Stimulated activated naive B cell treated with anti-CD40 and anti-IgM and Interleukin-4, amounts not matched to agents 10 μg/mL and 1 μg/mL and 100 μg/mL, for 72 hours (primary cell): ENCODE data around the gene MOSPD3.
A peak's percentile ranks its signal among the peaks of the same experiment; 100 is the strongest.

Source experiments
- ATAC-seq, 2 donors: fragments of 150-1000 bp; cut with Tn5 transposase; replicated peaks; 2 replicates each; pipeline ENCODE4 v1.10.0; 2021; ENCODE audit warnings: moderate library complexity in 1 of 2
- DNase-seq: peaks from one replicate; pipeline ENCODE4 v3.0.0; 2021
- H3K27ac Mint-ChIP-seq: one replicate; pipeline ENCODE4 v1.8.0; 2022; ENCODE audit warnings: mild to moderate bottlenecking, mixed read lengths
- H3K27me3 Mint-ChIP-seq, 2 donors: one replicate each; pipeline ENCODE4 v1.8.0; 2022; ENCODE audit warnings: mixed read lengths in 2 of 2
- H3K36me3 Mint-ChIP-seq, 2 donors: one replicate each; pipeline ENCODE4 v1.8.0; 2022; ENCODE audit warnings: mixed read lengths in 2 of 2, mild to moderate bottlenecking in 1 of 2
- H3K4me1 Mint-ChIP-seq, 2 donors: one replicate each; pipeline ENCODE4 v1.8.0; 2022; ENCODE audit warnings: mixed read lengths in 2 of 2, mild to moderate bottlenecking in 1 of 2
- H3K4me3 Mint-ChIP-seq, 2 donors: one replicate each; pipeline ENCODE4 v1.8.0; 2022; ENCODE audit warnings: mild to moderate bottlenecking in 2 of 2, mixed read lengths in 2 of 2, moderate library complexity in 1 of 2
- H3K9me3 Mint-ChIP-seq, 2 donors: one replicate each; pipeline ENCODE4 v1.8.0; 2022; ENCODE audit warnings: mixed read lengths in 2 of 2, mild to moderate bottlenecking in 1 of 2

MOSPD3 gene

DNA sequence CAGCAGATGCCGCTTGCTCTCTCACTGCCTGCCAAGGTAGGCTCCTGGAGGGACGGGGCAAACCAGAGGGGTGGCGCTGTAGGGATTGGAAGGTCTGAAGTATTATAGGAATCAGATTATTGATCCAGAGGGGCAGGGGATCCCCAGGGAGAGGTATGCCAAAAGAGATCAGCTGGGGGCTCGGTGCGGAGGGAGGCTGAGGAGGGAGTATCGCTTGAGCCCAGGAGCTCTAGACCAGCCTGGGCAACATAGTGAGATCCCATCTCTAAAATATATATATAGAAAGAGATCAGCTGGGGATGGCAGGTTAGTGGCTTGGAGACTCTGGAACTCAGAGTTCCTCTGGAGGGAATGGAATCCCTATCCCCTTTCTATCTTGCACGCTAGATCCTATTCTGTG is 17.2 kb upstream of the MOSPD3 start:
- H3K4me3 Mint-ChIP-seq = no peak overlapping the region

GRCh38 chr7:100598425-100598824 is 13.9 kb upstream of the MOSPD3 start:
- Mint-ChIP-seq H3K4me3 (no peak overlapping the region), H3K9me3 (no peaks in the 10 kb centered on the region), H3K36me3 (no peaks in the 10 kb centered on the region), H3K27ac (no peak overlapping the region), H3K27me3 (peaks cover 6 to 11% of the 10 kb centered on the region in 2 donors), H3K4me1 (peaks cover under 1 to 3% of the 10 kb centered on the region in 2 donors)
- ATAC-seq = no peak
- no peak for DNase-seq

More for the DNA sequence above, 17.2 kb upstream of the MOSPD3 start:
- DNase-seq (no peak), ATAC-seq (no peak)
- Mint-ChIP-seq H3K9me3 (no peaks in the 10 kb centered on the region), H3K36me3 (no peaks in the 10 kb centered on the region), H3K27me3 (peaks cover 20 to 23% of the 10 kb centered on the region in 2 donors), H3K4me1 (peaks cover 0 to 5% of the 10 kb centered on the region in 2 donors), H3K27ac (no peak overlapping the region)

DNA sequence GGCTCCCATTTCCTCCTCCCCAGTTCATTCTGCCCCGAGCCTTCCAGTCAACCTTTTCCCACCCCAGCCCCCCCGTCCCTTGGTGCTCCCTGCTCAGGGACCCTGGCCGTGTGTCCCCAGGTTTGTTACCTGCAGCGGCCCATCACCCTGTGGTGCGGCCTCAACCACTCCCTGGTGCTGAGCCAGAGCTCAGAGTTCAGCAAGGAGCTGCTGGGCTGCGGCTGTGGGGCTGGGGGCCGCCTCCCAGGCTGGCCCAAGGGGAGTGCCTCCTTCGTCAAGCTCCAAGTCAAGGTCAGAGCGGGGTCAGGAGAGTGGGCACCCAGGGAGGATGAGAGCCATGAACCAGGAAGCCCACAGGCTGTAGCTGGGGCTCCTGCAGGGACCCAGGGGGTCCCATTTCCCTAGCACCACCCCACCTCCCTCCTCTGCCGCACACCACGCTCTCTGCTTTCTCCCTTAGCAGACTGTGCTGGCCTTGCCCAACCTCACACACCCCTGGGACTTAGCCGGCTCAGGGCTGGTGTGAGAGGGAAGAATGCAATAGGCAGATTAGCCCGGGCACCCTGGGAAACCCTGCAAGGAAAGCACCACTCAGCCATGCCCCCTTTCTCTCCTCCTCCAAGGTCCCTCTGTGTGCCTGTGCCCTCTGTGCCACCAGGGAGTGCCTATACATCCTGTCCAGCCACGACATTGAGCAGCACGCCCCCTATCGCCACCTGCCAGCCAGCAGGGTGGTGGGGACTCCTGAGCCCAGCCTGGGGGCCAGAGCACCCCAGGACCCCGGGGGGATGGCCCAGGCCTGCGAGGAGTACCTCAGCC is 12.2 kb upstream of the MOSPD3 start:
- no peaks in the 10 kb centered on the region for H3K9me3 Mint-ChIP-seq
- H3K27me3 Mint-ChIP-seq = peaks cover 0 to 2% of the 10 kb centered on the region in 2 donors
- peaks cover 10 to 15% of the 10 kb centered on the region in 2 donors for H3K4me1 Mint-ChIP-seq
- H3K36me3 Mint-ChIP-seq = no peaks in the 10 kb centered on the region
- no peak overlapping the region for H3K27ac Mint-ChIP-seq
- no peak overlapping the region for H3K4me3 Mint-ChIP-seq
- DNase-seq (no peak), ATAC-seq (no peak)

DNA sequence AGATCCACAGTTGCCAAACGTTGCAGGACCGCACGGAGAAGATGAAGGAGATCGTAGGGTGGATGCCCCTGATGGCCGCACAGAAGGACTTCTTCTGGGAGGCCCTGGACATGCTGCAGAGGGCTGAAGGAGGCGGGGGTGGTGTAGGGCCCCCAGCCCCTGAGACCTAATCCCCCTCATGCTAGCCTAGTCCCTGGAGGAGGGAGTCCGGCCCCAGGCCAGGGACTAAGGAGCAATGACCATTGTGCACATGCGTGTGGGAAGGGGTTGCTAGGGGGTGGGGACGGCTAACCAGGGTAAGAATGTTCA is 11.7 kb upstream of the MOSPD3 start:
- no peak overlapping the region for H3K4me3 Mint-ChIP-seq
- no peaks in the 10 kb centered on the region for H3K36me3 Mint-ChIP-seq
- H3K9me3 Mint-ChIP-seq = no peaks in the 10 kb centered on the region
- ATAC-seq (no peak), DNase-seq (no peak)
- H3K27me3 Mint-ChIP-seq = peaks cover 0 to 4% of the 10 kb centered on the region in 2 donors
- H3K27ac Mint-ChIP-seq = no peak overlapping the region
- peaks cover 16 to 21% of the 10 kb centered on the region in 2 donors for H3K4me1 Mint-ChIP-seq

GRCh38 chr7:100602889-100603725 is 9.2 kb upstream of the MOSPD3 start:
- Mint-ChIP-seq H3K4me1 (peaks cover 18 to 23% of the 10 kb centered on the region in 2 donors), H3K9me3 (no peaks in the 10 kb centered on the region), H3K27me3 (peaks cover 0 to 5% of the 10 kb centered on the region in 2 donors), H3K36me3 (no peaks in the 10 kb centered on the region), H3K27ac (no peak overlapping the region), H3K4me3 (peak overlapping the region; percentile 85 to 86)
- ATAC-seq (no peak), DNase-seq (no peak)

GRCh38 chr7:100603726-100604027 is 8.7 kb upstream of the MOSPD3 start:
- H3K9me3 Mint-ChIP-seq = no peaks in the 10 kb centered on the region
- DNase-seq = no peak
- peaks cover 0 to 5% of the 10 kb centered on the region in 2 donors for H3K27me3 Mint-ChIP-seq
- H3K36me3 Mint-ChIP-seq = no peaks in the 10 kb centered on the region
- H3K27ac Mint-ChIP-seq = peak overlapping the region; percentile 59
- H3K4me1 Mint-ChIP-seq = peaks cover 18 to 23% of the 10 kb centered on the region in 2 donors
- peak in 1 of 2 donors; percentile 17 for ATAC-seq
- peak overlapping the region; percentile 85 to 86 for H3K4me3 Mint-ChIP-seq

GRCh38 chr7:100604028-100604975 is 8.0 kb upstream of the MOSPD3 start:
- ATAC-seq = peak; percentile 76
- no peaks in the 10 kb centered on the region for H3K9me3 Mint-ChIP-seq
- H3K27ac Mint-ChIP-seq = peak overlapping the region; percentile 59
- peaks cover 18 to 23% of the 10 kb centered on the region in 2 donors for H3K4me1 Mint-ChIP-seq
- peak overlapping the region; percentile 85 to 86 for H3K4me3 Mint-ChIP-seq
- H3K36me3 Mint-ChIP-seq = no peaks in the 10 kb centered on the region
- peaks cover 0 to 5% of the 10 kb centered on the region in 2 donors for H3K27me3 Mint-ChIP-seq
- peak; percentile 54 for DNase-seq

DNA sequence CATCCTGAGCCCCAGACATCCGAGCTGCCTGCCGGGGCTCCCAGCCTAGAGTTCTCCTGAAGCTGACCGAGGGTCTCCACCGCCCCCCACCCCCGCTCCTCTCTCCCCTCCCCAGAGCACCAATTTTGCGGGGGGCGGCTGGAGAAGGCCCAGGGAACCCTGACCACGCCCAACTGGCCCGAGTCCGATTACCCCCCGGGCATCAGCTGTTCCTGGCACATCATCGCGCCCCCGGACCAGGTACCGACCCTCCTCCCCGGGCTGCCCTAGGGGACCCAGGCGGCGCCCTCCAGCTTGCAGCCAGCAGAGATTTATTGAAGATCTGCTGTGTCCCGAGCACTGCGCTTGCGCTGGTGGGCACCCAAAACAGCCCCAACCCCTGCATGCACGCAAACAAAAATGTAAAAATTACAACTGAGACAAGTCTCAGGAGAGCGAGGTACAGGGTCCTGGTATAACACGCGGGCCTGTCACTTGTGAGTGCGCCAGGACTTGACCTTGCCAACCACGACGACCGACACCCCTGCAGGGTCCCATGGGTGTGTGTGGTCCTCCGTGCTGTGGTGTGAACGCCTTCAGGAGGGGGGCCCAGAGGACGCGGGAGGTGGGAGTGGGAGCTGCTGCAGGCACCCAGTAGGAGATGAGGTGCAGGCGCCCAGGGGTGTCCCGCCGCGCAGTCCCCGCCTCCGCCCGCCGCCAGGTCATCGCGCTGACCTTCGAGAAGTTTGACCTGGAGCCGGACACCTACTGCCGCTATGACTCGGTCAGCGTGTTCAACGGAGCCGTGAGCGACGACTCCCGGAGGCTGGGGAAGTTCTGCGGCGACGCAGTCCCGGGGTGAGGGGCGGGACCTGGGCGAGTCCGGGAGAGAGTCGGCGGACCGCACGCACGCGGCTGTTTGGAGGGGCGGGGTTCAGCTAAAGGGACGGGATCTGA is 7.1 kb upstream of the MOSPD3 start:
- peak; percentile 11 for DNase-seq
- H3K4me1 Mint-ChIP-seq = peaks cover 18 to 23% of the 10 kb centered on the region in 2 donors
- peaks cover 0 to 5% of the 10 kb centered on the region in 2 donors for H3K27me3 Mint-ChIP-seq
- peak overlapping the region; percentile 85 to 86 for H3K4me3 Mint-ChIP-seq
- no peaks in the 10 kb centered on the region for H3K9me3 Mint-ChIP-seq
- ATAC-seq = peak; percentile 38 to 47
- H3K27ac Mint-ChIP-seq = peak overlapping the region; percentile 59
- H3K36me3 Mint-ChIP-seq = no peaks in the 10 kb centered on the region

- Mint-ChIP-seq H3K27me3 (peaks cover 0 to 5% of the 10 kb centered on the region in 2 donors), H3K36me3 (no peaks in the 10 kb centered on the region), H3K4me1 (peaks cover 18 to 23% of the 10 kb centered on the region in 2 donors), H3K9me3 (no peaks in the 10 kb centered on the region), H3K4me3 (no peak overlapping the region), H3K27ac (no peak overlapping the region)
- no peak for DNase-seq
- no peak for ATAC-seq
These were observed 6.0 kb upstream of the MOSPD3 start for GRCh38 chr7:100606313-100606712.

GRCh38 chr7:100607111-100607510 is 5.2 kb upstream of the MOSPD3 start:
- no peak overlapping the region for H3K4me3 Mint-ChIP-seq
- H3K27me3 Mint-ChIP-seq = peaks cover 0 to 5% of the 10 kb centered on the region in 2 donors
- no peaks in the 10 kb centered on the region for H3K9me3 Mint-ChIP-seq
- no peaks in the 10 kb centered on the region for H3K36me3 Mint-ChIP-seq
- peaks cover 18 to 23% of the 10 kb centered on the region in 2 donors for H3K4me1 Mint-ChIP-seq
- no peak overlapping the region for H3K27ac Mint-ChIP-seq
- no peak for DNase-seq
- ATAC-seq = no peak

DNA sequence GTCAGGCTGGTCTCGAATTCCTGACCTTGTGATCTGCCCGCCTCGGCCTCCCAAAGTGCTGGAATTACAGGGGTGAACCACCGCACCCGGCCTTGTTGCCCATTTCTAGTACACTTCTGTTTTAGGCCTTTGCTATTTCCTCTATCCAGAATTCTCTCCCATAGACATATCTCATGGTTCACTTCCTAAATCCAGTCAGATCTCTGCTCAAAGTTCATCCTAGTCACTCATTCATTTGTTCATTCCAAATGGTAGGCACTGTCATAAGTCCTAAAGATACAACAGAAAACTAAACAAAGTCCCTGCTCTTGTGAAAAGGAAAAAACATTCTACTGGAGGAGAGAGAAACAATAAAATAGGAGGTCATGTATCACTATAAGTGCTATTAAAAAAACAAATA is 2.4 kb upstream of the MOSPD3 start:
- Mint-ChIP-seq H3K27ac (no peak overlapping the region), H3K9me3 (no peaks in the 10 kb centered on the region), H3K4me3 (no peak overlapping the region), H3K27me3 (peaks cover 0 to 5% of the 10 kb centered on the region in 2 donors), H3K36me3 (peaks cover 5 to 7% of the 10 kb centered on the region in 2 donors), H3K4me1 (peaks cover 18 to 23% of the 10 kb centered on the region in 2 donors)
- ATAC-seq (no peak), DNase-seq (no peak)

GRCh38 chr7:100612730-100613390 is 520 bp downstream of the MOSPD3 start:
- DNase-seq = no peak
- ATAC-seq = peak; percentile 1 to 3
- H3K27me3 Mint-ChIP-seq = no peaks in the 10 kb centered on the region
- H3K4me3 Mint-ChIP-seq = peak overlapping the region; percentile 78 to 97
- H3K9me3 Mint-ChIP-seq = no peaks in the 10 kb centered on the region
- H3K36me3 Mint-ChIP-seq = peaks cover 5 to 11% of the 10 kb centered on the region in 2 donors
- H3K4me1 Mint-ChIP-seq = peaks cover 8 to 13% of the 10 kb centered on the region in 2 donors
- peak overlapping the region; percentile 66 for H3K27ac Mint-ChIP-seq
